Measurements from ENCODE around the gene DCTN1.

Gene DCTN1

DNA sequence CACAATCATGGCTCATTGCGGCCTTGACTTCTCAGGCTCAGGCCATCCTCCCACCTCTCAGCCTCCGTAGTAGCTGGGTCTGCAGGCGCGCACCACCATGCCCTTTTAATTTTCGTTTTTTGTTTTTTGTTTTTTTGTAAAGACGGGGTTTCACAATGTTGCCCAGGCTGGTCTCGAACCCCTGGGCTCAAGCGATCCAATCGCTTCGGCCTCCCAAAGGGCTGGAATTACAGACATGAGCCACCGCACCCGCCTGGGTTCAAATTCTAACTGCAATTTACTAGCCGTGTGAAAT lies 12.3 kb upstream of the DCTN1 start:
- Mint-ChIP-seq H3K27me3 (no peaks in the 10 kb centered on the region), H3K4me3 (no peak overlapping the region), H3K27ac (no peak overlapping the region), H3K4me1 (ENCODE audit: low read depth) (no peaks in the 10 kb centered on the region), H3K36me3 (ENCODE audit: low read depth) (peaks cover 6% of the 10 kb centered on the region), H3K9me3 (no peaks in the 10 kb centered on the region)
- intact Hi-C loops (cut with micrococcal nuclease) = no loop called here

DNA sequence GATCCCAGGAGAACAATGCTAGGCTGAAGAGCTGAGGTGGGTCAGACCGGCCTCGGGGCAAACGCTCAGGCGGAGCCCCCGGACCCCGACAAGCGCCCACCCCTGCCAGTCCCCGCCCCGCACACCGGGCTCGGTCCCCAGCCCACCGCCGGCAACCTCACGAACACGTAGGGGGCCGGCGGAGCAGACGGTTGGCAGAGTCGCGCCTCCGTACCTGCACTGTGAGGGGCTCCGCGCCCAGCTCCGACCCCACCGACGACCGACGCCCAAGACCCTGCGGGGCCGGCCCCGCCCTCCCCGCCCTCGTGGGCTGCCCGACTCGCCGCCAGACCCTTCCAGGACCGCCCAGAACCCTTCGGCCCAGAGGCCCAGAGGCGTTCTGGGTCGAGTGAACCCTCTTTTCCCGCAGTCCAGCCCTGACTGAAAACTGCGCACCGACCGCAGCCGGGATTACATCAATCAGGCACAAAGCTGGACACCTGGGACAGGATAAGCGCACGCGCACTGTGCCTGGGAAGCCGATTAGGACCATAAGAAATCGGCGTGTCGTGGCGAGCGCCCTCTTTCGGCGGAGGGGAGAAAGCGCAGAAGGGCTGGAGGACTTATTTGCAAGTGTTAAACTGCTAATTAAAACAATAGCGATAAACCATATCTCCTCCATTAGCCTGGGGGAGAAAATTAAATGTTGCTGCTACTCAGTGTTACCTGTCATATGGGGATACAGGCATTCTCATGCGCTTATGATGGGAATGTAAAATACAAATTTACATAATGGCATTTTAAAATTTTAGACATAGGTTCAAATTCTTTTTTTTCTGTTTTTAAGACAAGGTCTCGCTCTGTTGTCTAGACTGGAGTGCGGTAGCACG lies 11.7 kb upstream of the DCTN1 start:
- peak overlapping the region; percentile 86 for H3K4me3 Mint-ChIP-seq
- no peaks in the 10 kb centered on the region for H3K27me3 Mint-ChIP-seq
- no peaks in the 10 kb centered on the region for H3K9me3 Mint-ChIP-seq
- no peaks in the 10 kb centered on the region for H3K4me1 Mint-ChIP-seq (ENCODE audit: low read depth)
- H3K36me3 Mint-ChIP-seq (ENCODE audit: low read depth) = peaks cover 6% of the 10 kb centered on the region
- H3K27ac Mint-ChIP-seq = peak overlapping the region; percentile 96
- intact Hi-C loops (cut with micrococcal nuclease) = no loop called here

DNA sequence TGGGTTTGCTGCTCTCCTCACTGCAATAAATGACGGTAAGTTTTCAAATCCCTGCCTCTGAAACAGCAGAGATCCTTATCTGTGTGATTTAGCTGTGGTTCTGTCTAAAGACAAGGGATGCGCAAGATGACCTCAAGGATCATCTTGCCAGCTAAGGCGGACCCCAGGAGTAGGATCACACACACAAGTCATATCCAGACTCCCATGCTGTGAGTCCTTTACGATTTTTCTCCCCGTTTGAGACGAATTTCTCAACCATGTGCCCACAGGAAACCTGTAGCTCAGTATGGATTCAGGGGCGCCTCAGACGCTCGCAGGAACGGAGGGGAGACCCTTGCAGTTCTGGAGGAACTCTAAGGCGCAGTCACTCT lies 11.1 kb upstream of the DCTN1 start:
- Mint-ChIP-seq H3K4me3 (peak overlapping the region; percentile 86), H3K27me3 (no peaks in the 10 kb centered on the region), H3K27ac (peak overlapping the region; percentile 96), H3K4me1 (ENCODE audit: low read depth) (no peaks in the 10 kb centered on the region), H3K9me3 (no peaks in the 10 kb centered on the region), H3K36me3 (ENCODE audit: low read depth) (peaks cover 6% of the 10 kb centered on the region)
- intact Hi-C loops (cut with micrococcal nuclease) = no loop called here

DNA sequence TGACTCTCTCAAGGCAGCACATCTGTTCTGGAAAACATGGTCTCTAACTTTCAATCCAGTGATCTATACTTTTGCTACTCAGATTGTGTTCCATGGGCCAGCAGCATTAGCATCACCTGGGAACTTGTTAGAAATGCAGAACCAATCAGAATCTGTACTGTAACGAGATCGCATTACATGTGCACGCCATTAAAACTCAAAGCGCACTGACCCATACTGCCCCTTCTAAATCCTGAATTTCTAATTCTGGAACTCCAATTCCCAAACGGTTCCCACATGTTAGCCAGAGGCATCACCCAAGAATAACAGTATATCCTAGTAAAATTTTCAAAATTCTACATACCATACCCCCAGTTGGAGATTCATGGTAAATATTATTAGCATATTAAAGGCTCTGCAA lies 10.5 kb upstream of the DCTN1 start:
- Mint-ChIP-seq H3K4me1 (ENCODE audit: low read depth) (no peaks in the 10 kb centered on the region), H3K27me3 (no peaks in the 10 kb centered on the region), H3K9me3 (no peaks in the 10 kb centered on the region), H3K27ac (no peak overlapping the region), H3K36me3 (ENCODE audit: low read depth) (peaks cover 6% of the 10 kb centered on the region), H3K4me3 (no peak overlapping the region)
- intact Hi-C loops (cut with micrococcal nuclease) = no loop called here

DNA sequence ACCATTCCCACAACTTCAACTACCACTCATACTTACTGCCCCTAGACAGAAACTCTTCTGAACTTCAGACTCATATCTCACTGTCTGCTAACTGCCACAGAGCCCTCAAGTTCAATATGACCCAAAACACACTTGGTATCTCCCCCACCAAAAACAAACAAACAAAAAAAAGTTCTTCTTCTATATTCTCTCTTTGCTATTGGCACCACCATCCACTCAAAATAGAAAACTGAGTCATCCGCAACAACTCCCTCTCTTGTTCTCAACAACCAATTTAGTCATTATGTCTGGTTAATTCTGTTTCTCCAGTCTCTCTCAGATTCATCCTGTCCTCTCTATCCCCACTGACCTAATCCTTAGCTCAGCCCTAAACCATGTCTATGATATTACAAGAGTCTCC lies 7.2 kb upstream of the DCTN1 start:
- Mint-ChIP-seq H3K36me3 (ENCODE audit: low read depth) (peaks cover 6% of the 10 kb centered on the region), H3K27ac (no peak overlapping the region), H3K9me3 (no peaks in the 10 kb centered on the region), H3K4me3 (no peak overlapping the region), H3K4me1 (ENCODE audit: low read depth) (no peaks in the 10 kb centered on the region), H3K27me3 (no peaks in the 10 kb centered on the region)
- intact Hi-C loops (cut with micrococcal nuclease) = no loop called here

DNA sequence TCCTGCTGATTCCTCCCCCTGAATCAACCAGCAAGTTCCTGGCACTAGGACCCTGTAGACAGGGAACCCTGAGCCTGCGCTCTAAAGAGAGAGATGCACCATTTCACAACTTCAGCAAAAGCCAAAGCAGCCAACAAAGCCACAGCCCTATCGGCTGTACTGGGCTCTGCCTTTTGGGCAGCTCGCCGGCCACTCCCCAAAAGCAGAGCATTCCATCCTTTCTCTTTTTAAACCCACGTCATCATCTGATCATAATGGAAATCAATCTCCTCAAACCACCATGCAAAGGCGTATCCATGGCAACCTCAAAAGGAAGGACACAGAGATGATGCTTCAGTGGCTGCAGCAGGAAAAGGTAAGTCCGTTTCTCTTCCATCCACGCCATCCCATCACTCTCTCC lies 5.3 kb upstream of the DCTN1 start:
- Mint-ChIP-seq H3K27me3 (no peaks in the 10 kb centered on the region), H3K9me3 (no peaks in the 10 kb centered on the region), H3K27ac (no peak overlapping the region), H3K4me1 (ENCODE audit: low read depth) (peaks cover 12% of the 10 kb centered on the region), H3K36me3 (ENCODE audit: low read depth) (peaks cover 6% of the 10 kb centered on the region), H3K4me3 (no peak overlapping the region)
- intact Hi-C loops (cut with micrococcal nuclease) = no loop called here

DNA sequence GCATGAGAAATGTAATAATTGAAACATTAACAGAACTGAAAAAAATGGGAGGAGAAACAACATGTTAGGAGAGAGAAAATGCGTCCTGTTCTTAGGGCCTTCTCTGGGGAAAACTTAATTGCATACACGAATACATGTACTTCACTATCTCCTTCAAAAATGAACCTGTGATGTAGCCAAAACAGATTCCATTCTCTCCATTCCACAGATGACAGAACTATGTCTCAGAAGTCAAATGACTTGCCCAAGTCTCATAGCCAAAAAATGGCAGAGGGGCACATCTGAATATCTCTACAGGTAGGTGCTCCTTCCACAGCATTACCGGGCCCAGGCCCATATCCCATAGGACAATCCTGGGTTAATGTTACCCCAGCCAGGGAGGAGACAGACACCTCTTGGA lies 3.9 kb upstream of the DCTN1 start:
- no peak overlapping the region for H3K27ac Mint-ChIP-seq
- no peaks in the 10 kb centered on the region for H3K9me3 Mint-ChIP-seq

DNA sequence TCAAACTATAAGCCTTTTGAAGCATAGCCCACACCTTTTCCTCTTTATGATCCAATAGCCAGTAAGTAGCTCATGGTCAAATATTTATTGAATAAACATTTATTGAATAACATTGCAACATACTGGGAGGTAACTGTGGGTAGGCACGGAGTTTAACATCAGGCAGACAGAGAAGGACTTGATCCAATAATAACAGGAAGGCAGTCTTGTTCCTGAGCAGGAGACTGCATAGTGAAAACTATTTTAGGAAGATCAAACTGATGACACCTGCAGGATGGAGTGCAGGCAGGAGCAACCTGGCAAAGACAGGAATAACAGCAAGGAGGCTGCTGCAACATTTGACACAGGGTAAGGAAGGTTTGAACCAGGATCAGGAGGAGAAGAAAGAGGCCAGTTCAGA lies 3.1 kb upstream of the DCTN1 start:
- Mint-ChIP-seq H3K27me3 (no peaks in the 10 kb centered on the region), H3K36me3 (ENCODE audit: low read depth) (peaks cover 12% of the 10 kb centered on the region), H3K4me1 (ENCODE audit: low read depth) (peaks cover 21% of the 10 kb centered on the region), H3K27ac (no peak overlapping the region), H3K4me3 (no peak overlapping the region), H3K9me3 (no peaks in the 10 kb centered on the region)
- intact Hi-C loops (cut with micrococcal nuclease) = no loop called here

More for the DNA sequence above, 3.9 kb upstream of the DCTN1 start:
- Mint-ChIP-seq H3K4me1 (ENCODE audit: low read depth) (peaks cover 21% of the 10 kb centered on the region), H3K36me3 (ENCODE audit: low read depth) (peaks cover 6% of the 10 kb centered on the region), H3K27me3 (no peaks in the 10 kb centered on the region), H3K4me3 (no peak overlapping the region)
- intact Hi-C loops (cut with micrococcal nuclease) = no loop called here

DNA sequence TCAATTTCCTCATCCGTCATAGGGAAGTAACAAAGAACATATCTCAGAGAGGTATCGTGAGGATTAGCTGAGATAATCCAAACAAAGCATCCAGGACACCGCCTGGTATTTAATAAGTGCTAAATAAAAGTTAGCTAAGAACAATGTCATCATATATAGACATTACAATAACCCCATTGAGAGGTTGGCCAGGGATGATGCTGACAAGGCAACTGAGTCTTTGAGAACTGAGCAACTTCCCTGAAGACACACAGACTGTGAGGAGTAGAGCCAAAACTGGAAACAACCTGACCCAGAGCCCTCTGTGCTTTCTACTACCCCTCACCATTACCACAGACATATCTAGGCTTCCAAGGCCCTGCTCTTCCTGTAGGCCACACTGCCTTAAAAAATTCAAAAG lies 1.6 kb upstream of the DCTN1 start:
- no peaks in the 10 kb centered on the region for H3K27me3 Mint-ChIP-seq
- no peaks in the 10 kb centered on the region for H3K9me3 Mint-ChIP-seq
- no peak overlapping the region for H3K27ac Mint-ChIP-seq
- H3K4me3 Mint-ChIP-seq = no peak overlapping the region
- peaks cover 27% of the 10 kb centered on the region for H3K36me3 Mint-ChIP-seq (ENCODE audit: low read depth)
- intact Hi-C loops (cut with micrococcal nuclease) = no loop called here
- peaks cover 21% of the 10 kb centered on the region for H3K4me1 Mint-ChIP-seq (ENCODE audit: low read depth)

DNA sequence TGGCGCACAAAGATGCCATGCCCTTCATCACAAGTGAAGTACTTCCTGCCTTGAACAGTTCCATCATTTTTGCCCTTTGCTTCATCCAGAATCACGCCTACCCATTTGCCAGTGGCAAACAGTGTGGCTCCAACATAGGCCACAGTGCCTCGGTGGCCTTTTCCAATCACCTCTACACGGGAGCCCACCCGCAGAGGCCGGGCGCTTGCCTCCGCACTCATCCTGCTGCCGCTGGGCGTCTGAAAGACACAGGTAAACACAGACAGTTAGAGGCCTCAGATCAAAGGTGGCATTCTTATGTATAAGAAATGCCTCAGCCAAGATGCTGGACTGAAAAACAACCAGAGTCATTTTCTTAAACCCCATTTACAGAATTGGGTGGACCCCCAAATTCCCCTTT lies 2.1 kb downstream of the DCTN1 start:
- Mint-ChIP-seq H3K4me1 (ENCODE audit: low read depth) (peaks cover 32% of the 10 kb centered on the region), H3K4me3 (no peak overlapping the region), H3K27me3 (no peaks in the 10 kb centered on the region), H3K36me3 (ENCODE audit: low read depth) (peaks cover 56% of the 10 kb centered on the region), H3K27ac (no peak overlapping the region), H3K9me3 (no peaks in the 10 kb centered on the region)
- intact Hi-C loops (cut with micrococcal nuclease) = no loop called here

DNA sequence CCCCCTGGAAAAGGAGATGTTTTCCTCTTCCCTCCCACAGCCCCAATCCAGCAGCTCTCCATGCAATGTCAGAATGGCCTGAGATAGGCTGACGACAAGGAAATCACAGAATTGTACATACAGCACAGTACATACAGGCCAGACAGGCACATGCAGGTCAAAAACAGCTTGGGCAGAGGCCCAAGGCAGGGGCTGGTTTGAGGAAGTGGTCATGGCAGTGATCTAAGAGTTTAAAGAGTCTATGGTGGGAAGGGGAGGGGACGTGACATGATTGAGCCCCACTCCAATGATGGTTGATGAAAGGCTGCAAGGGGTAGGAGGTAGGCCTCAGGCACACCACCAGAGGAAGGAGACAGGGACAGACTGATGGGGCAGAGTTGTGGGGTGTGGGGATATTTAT lies 4.3 kb downstream of the DCTN1 start:
- peaks cover 24% of the 10 kb centered on the region for H3K4me1 Mint-ChIP-seq (ENCODE audit: low read depth)
- no peaks in the 10 kb centered on the region for H3K27me3 Mint-ChIP-seq
- H3K9me3 Mint-ChIP-seq = no peaks in the 10 kb centered on the region
- H3K4me3 Mint-ChIP-seq = no peak overlapping the region
- H3K27ac Mint-ChIP-seq = no peak overlapping the region
- intact Hi-C loops (cut with micrococcal nuclease) = no loop called here
- H3K36me3 Mint-ChIP-seq (ENCODE audit: low read depth) = peaks cover 70% of the 10 kb centered on the region

DNA sequence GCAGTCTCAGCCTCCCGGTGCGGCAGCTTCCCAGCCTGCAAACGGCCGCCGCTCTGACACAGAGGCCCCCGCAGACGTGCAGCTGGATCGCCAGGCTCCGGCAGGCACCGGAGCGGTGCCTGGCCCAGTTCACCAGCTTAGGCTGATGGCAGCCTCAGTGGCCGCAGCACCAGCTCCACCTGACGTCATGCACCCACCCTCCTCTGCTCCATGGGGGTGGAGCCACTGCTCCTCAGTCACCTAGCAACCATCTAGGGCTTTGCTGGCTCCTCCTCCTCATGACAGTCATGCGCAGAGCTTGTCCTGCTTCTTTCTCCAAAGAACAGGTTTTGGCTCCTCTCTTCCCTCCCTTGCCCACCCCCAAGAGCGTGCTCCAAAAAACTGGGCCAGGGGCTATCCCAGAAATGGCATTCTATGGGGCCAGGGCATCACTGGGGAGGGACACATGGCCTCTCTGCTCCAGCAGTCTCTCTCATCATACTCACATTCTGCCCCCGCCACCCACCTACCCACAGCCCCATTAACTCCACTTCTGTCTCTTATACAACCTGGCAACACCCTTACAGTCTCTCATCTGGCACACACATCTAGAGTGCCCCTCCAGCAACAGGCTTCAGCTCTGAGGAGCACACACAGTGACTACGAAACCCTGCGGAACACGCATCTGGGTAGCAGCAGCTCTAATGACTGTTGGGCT lies 5.5 kb downstream of the DCTN1 start:
- no peaks in the 10 kb centered on the region for H3K9me3 Mint-ChIP-seq
- H3K36me3 Mint-ChIP-seq (ENCODE audit: low read depth) = peaks cover 82% of the 10 kb centered on the region
- no peak overlapping the region for H3K27ac Mint-ChIP-seq
- H3K4me3 Mint-ChIP-seq = no peak overlapping the region
- intact Hi-C loops (cut with micrococcal nuclease) = no loop called here
- no peaks in the 10 kb centered on the region for H3K27me3 Mint-ChIP-seq
- peaks cover 13% of the 10 kb centered on the region for H3K4me1 Mint-ChIP-seq (ENCODE audit: low read depth)

DNA sequence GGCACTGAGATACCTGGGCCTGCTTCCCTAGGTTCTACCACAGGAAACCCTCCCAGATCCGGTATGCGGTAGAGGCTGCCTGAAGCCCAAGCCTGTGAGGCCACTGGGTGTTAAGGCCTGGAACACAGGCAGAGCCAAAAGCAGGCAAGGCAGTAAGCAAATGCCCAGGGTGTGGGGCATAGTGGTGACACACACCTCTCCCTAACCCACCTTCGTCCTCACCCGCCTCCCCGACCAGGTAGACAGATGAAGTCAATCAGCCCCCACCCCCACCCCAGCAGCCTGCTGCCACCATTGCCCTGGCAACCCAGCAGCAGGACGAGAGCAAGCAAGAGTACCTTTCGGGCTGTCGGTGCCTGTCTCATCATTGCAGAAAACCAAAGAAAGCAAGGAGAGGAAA lies 6.1 kb downstream of the DCTN1 start:
- no peaks in the 10 kb centered on the region for H3K9me3 Mint-ChIP-seq
- H3K4me1 Mint-ChIP-seq (ENCODE audit: low read depth) = peaks cover 12% of the 10 kb centered on the region
- peaks cover 89% of the 10 kb centered on the region for H3K36me3 Mint-ChIP-seq (ENCODE audit: low read depth)
- intact Hi-C loops (cut with micrococcal nuclease) = no loop called here
- no peak overlapping the region for H3K4me3 Mint-ChIP-seq
- no peak overlapping the region for H3K27ac Mint-ChIP-seq
- no peaks in the 10 kb centered on the region for H3K27me3 Mint-ChIP-seq

DNA sequence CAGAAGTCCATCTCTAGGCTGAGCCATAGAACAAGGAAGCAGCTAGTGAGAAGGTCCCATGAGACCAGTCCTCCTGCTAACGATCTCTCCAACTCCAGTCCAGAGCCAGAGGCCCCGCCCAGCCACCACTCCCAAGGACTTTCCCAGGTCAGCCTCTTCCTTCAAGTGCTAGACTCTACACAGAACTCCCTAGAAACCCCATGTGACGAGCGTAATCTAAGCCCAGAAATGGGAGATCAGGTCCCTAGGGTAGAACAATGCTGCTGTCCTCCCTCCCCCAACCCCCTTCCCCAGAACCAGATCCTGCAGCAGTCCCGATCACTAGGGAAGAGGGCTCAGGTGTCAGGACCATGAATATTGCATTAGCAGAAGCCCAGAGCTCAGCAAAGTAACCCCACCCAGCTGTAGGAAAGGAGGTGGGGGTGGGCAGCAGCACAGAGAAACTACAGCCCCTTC lies 6.9 kb downstream of the DCTN1 start:
- H3K9me3 Mint-ChIP-seq = no peaks in the 10 kb centered on the region
- peak overlapping the region; percentile 25 for H3K27ac Mint-ChIP-seq
- no peak overlapping the region for H3K4me3 Mint-ChIP-seq
- H3K36me3 Mint-ChIP-seq (ENCODE audit: low read depth) = peaks cover 90% of the 10 kb centered on the region
- intact Hi-C loops (cut with micrococcal nuclease) = no loop called here
- peaks cover 12% of the 10 kb centered on the region for H3K4me1 Mint-ChIP-seq (ENCODE audit: low read depth)
- no peaks in the 10 kb centered on the region for H3K27me3 Mint-ChIP-seq

DNA sequence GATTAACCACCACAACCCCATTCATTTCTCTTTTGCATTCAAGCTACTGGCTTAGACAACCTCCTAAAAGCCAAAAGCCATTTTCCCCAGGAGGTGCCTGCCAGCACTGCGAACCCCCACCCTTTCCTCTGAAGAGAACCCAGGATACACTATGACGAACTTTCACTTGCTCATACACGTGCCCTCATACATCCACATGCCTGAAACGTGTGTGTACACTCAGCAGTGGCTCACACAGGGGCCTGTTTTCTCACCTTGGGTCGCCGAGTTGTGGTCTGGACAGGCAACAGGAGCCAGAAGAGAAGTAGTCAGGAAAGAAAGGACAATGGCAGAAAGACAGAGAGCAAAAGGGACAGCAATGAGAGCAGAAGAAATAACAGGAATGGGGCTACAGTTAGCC lies 7.4 kb downstream of the DCTN1 start:
- Mint-ChIP-seq H3K36me3 (ENCODE audit: low read depth) (peaks cover 90% of the 10 kb centered on the region), H3K27ac (no peak overlapping the region), H3K27me3 (no peaks in the 10 kb centered on the region), H3K4me3 (no peak overlapping the region), H3K4me1 (ENCODE audit: low read depth) (peaks cover 12% of the 10 kb centered on the region), H3K9me3 (no peaks in the 10 kb centered on the region)
- intact Hi-C loops (cut with micrococcal nuclease) = no loop called here
